Measurements from ENCODE around the gene ATG5.
"Not testable (repeated sequence)": the region's sequence is repeated elsewhere in the genome, so short reads cannot be mapped to it uniquely, and the experiment has no call there.

The ATG5 gene

GRCh38 chr6:106309766-106310373 is 15.7 kb downstream of the ATG5 start:
- no peak for DNase-seq

- DNase-seq = no peak
Measured at GRCh38 chr6:106308985-106309384, 16.6 kb downstream of the ATG5 start.

GRCh38 chr6:106305740-106306139 is 19.8 kb downstream of the ATG5 start:
- DNase-seq = no peak

- peak; percentile 10 for DNase-seq
Measured at GRCh38 chr6:106300944-106301343, 24.6 kb downstream of the ATG5 start.

GRCh38 chr6:106300020-106300780 is 25.4 kb downstream of the ATG5 start:
- DNase-seq = no peak

- DNase-seq = no peak
Measured at GRCh38 chr6:106293116-106293515, 32.4 kb downstream of the ATG5 start.

- DNase-seq = no peak
Measured at GRCh38 chr6:106290954-106291353, 34.6 kb downstream of the ATG5 start.

- no peak for DNase-seq
Measured at GRCh38 chr6:106290032-106290431, 35.5 kb downstream of the ATG5 start.

- DNase-seq = no peak
Measured at GRCh38 chr6:106287215-106287614, 38.3 kb downstream of the ATG5 start.

- DNase-seq = no peak
Measured at GRCh38 chr6:106286746-106287145, 38.8 kb downstream of the ATG5 start.

GRCh38 chr6:106283481-106283880 is 42.1 kb downstream of the ATG5 start:
- DNase-seq = no peak

- no peak for DNase-seq
Measured at GRCh38 chr6:106281661-106282060, 43.9 kb downstream of the ATG5 start.

- DNase-seq = no peak
Measured at GRCh38 chr6:106281088-106281487, 44.5 kb downstream of the ATG5 start.

- DNase-seq = no peak
Measured at GRCh38 chr6:106279179-106279578, 46.4 kb downstream of the ATG5 start.

- DNase-seq = no peak
Measured at GRCh38 chr6:106275692-106276091, 49.9 kb downstream of the ATG5 start.

GRCh38 chr6:106273087-106273486 is 52.5 kb downstream of the ATG5 start:
- no peak for DNase-seq

GRCh38 chr6:106272287-106272686 is 53.3 kb downstream of the ATG5 start:
- DNase-seq = no peak

GRCh38 chr6:106270414-106270813 is 55.1 kb downstream of the ATG5 start:
- no peak for DNase-seq

GRCh38 chr6:106269268-106269919 is 56.2 kb downstream of the ATG5 start:
- DNase-seq = not testable (repeated sequence)

- not testable (repeated sequence) for DNase-seq
Measured at GRCh38 chr6:106268500-106268899, 57.1 kb downstream of the ATG5 start.

GRCh38 chr6:106264433-106264832 is 61.1 kb downstream of the ATG5 start:
- not testable (repeated sequence) for DNase-seq

GRCh38 chr6:106259748-106260147 is 65.8 kb downstream of the ATG5 start:
- DNase-seq = not testable (repeated sequence)

GRCh38 chr6:106258726-106259125 is 66.8 kb downstream of the ATG5 start:
- DNase-seq = no peak

- no peak for DNase-seq
Measured at GRCh38 chr6:106257195-106257594, 68.4 kb downstream of the ATG5 start.
